ENCODE measurements around the gene LRG1.

The LRG1 gene

GRCh38 chr19:4555657-4556561 lies 16.1 kb upstream of the LRG1 start:
- CTCF ChIA-PET: interaction anchor here (0.7 to 2.2 kb wide), 6 partner anchors 9 to 180 kb away, joined by 3 to 11 read pairs (median 5); no protein-coding TSS in a partner anchor
- Histone ChIP-seq H3K9me3 (ENCODE audit: control insufficient read depth, insufficient read depth, low read depth, low read length) (no peaks in the 10 kb centered on the region), H3K36me3 (ENCODE audit: control insufficient read depth in 2 of 2, insufficient read depth in 1 of 2, low read length in 2 of 2) (peaks cover 0 to 41% of the 10 kb centered on the region in 2 experiments; a peak in 2 of 3 replicates), H3K27ac (ENCODE audit: extremely low read depth, low read depth, low read length) (no peak overlapping the region), H3K4me3 (ENCODE audit: low read depth, low read length) (no peak overlapping the region), H3K4me1 (ENCODE audit: control insufficient read depth, insufficient read depth, low read length) (no peaks in the 10 kb centered on the region)
- POLR2A ChIA-PET: no interaction called here
- TF ChIP-seq ZNF391 (tag by site-specific recombination; IDR thresholded peaks at IDR 0.05; ENCODE audit: borderline replicate concordance, low read depth): no peak
- TF ChIP-seq, protein P1, sequence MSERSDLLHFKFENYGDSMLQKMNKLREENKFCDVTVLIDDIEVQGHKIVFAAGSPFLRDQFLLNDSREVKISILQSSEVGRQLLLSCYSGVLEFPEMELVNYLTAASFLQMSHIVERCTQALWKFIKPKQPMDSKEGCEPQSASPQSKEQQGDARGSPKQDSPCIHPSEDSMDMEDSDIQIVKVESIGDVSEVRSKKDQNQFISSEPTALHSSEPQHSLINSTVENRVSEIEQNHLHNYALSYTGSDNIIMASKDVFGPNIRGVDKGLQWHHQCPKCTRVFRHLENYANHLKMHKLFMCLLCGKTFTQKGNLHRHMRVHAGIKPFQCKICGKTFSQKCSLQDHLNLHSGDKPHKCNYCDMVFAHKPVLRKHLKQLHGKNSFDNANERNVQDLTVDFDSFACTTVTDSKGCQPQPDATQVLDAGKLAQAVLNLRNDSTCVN (tag by site-specific recombination; optimal IDR thresholded peaks at IDR 0.05): peak; percentile 8
- TF ChIP-seq HIC1 (tag by site-specific recombination; IDR thresholded peaks at IDR 0.05): peak; percentile 73
- peak; percentile 36; the same call in 1 of the 2 replicates for TF ChIP-seq SP2 (tag by site-specific recombination; IDR thresholded peaks at IDR 0.05)
- TF ChIP-seq, protein P2, sequence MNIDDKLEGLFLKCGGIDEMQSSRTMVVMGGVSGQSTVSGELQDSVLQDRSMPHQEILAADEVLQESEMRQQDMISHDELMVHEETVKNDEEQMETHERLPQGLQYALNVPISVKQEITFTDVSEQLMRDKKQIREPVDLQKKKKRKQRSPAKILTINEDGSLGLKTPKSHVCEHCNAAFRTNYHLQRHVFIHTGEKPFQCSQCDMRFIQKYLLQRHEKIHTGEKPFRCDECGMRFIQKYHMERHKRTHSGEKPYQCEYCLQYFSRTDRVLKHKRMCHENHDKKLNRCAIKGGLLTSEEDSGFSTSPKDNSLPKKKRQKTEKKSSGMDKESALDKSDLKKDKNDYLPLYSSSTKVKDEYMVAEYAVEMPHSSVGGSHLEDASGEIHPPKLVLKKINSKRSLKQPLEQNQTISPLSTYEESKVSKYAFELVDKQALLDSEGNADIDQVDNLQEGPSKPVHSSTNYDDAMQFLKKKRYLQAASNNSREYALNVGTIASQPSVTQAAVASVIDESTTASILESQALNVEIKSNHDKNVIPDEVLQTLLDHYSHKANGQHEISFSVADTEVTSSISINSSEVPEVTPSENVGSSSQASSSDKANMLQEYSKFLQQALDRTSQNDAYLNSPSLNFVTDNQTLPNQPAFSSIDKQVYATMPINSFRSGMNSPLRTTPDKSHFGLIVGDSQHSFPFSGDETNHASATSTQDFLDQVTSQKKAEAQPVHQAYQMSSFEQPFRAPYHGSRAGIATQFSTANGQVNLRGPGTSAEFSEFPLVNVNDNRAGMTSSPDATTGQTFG (tag by site-specific recombination; IDR thresholded peaks at IDR 0.05; ENCODE audit: borderline replicate concordance): no peak
- no peak for TF ChIP-seq ZBTB20 (tag by site-specific recombination; IDR thresholded peaks at IDR 0.05)
- peak; percentile 100 for TF ChIP-seq KLF1 (tag by site-specific recombination; IDR thresholded peaks at IDR 0.05)
- TF ChIP-seq KLF9 (tag by site-specific recombination; IDR thresholded peaks at IDR 0.05; ENCODE audit: low read depth): peak; percentile 92
- no peak for TF ChIP-seq ZNF132 (tag by site-specific recombination; IDR thresholded peaks at IDR 0.05; ENCODE audit: borderline replicate concordance)
- peak; percentile 59 for TF ChIP-seq KLF8 (tag by site-specific recombination; IDR thresholded peaks at IDR 0.05)
- TF ChIP-seq EGR2 (tag by site-specific recombination; IDR thresholded peaks at IDR 0.05; ENCODE audit: low read depth): 0 out of 2 replicates have a peak, but pooled peaks have one; percentile 14

GRCh38 chr19:4554717-4555116 lies 14.9 kb upstream of the LRG1 start:
- TF ChIP-seq MYNN (tag by site-specific recombination; IDR thresholded peaks at IDR 0.05; ENCODE audit: borderline replicate concordance): peak; percentile 88
- TF ChIP-seq IKZF3 (tag by site-specific recombination; IDR thresholded peaks at IDR 0.05): no peak
- Histone ChIP-seq H3K36me3 (ENCODE audit: control insufficient read depth in 2 of 2, insufficient read depth in 1 of 2, low read length in 2 of 2) (peaks cover 0 to 48% of the 10 kb centered on the region in 2 experiments; a peak in 2 of 3 replicates), H3K9me3 (ENCODE audit: control insufficient read depth, insufficient read depth, low read depth, low read length) (no peaks in the 10 kb centered on the region), H3K4me3 (ENCODE audit: low read depth, low read length) (no peak overlapping the region), H3K27ac (ENCODE audit: extremely low read depth, low read depth, low read length) (no peak overlapping the region), H3K4me1 (ENCODE audit: control insufficient read depth, insufficient read depth, low read length) (no peaks in the 10 kb centered on the region)
- POLR2A ChIA-PET: no interaction called here
- CTCF ChIA-PET: interaction anchor here (0.6 to 2.2 kb wide), 4 partner anchors 14 to 299 kb away, joined by 3 to 8 read pairs (median 5); no protein-coding TSS in a partner anchor

DNA sequence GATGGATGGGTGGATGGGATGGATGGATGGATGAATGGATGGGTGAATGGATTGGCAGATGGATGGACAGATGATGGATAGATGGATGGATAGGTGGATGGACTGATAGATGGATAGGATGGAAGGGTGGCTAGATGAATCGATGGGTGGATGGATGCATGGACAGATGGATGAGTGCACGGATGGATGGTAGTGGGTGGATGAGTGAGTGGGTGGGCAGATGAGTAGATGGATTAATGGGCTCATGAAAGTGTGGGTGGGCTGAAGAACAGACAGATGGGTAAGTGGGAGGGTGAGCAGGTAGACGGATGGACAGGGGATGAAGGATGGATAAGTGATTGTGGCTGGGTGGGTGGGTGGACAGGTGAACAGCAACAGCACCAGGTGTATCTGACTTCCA lies 13.9 kb upstream of the LRG1 start:
- Histone ChIP-seq H3K36me3 (ENCODE audit: control insufficient read depth in 2 of 2, insufficient read depth in 1 of 2, low read length in 2 of 2) (peaks cover 0 to 49% of the 10 kb centered on the region in 2 experiments; a peak in 2 of 3 replicates), H3K9me3 (ENCODE audit: control insufficient read depth, insufficient read depth, low read depth, low read length) (no peaks in the 10 kb centered on the region), H3K27ac (ENCODE audit: extremely low read depth, low read depth, low read length) (no peak overlapping the region), H3K4me1 (ENCODE audit: control insufficient read depth, insufficient read depth, low read length) (no peaks in the 10 kb centered on the region), H3K4me3 (ENCODE audit: low read depth, low read length) (no peak overlapping the region)
- ChIA-PET CTCF (no interaction called here), POLR2A (no interaction called here)
- TF ChIP-seq ZSCAN30 (tag by site-specific recombination; IDR thresholded peaks at IDR 0.05) (no peak), ZNF571 (tag by site-specific recombination; IDR thresholded peaks at IDR 0.05) (no peak), ZBTB8A (tag by site-specific recombination; IDR thresholded peaks at IDR 0.05) (no peak), ZNF184 (tag by site-specific recombination; IDR thresholded peaks at IDR 0.05) (no peak), EGR2 (tag by site-specific recombination; IDR thresholded peaks at IDR 0.05; ENCODE audit: low read depth) (peak; percentile 94), ZNF112 (tag by site-specific recombination; IDR thresholded peaks at IDR 0.05) (no peak), ZNF366 (tag by site-specific recombination; conservative IDR thresholded peaks at IDR 0.05) (peak; percentile 56), ZNF423 (tag by site-specific recombination; IDR thresholded peaks at IDR 0.05) (no peak), ZNF140 (tag by site-specific recombination; IDR thresholded peaks at IDR 0.05) (no peak), ZNF335 (tag by site-specific recombination; conservative IDR thresholded peaks at IDR 0.05) (no peak), ZFHX2 (tag by site-specific recombination; conservative IDR thresholded peaks at IDR 0.05) (peak; percentile 87), ZNF791 (tag by site-specific recombination; IDR thresholded peaks at IDR 0.05) (no peak)
